NCI-H446 (cell line): ENCODE data around the gene FILIP1.

Source experiments
- DNase-seq, 2 experiments: peaks; one replicate each; lab custom pipeline; 2025; lab: John Stamatoyannopoulos, UW

FILIP1 gene

DNA sequence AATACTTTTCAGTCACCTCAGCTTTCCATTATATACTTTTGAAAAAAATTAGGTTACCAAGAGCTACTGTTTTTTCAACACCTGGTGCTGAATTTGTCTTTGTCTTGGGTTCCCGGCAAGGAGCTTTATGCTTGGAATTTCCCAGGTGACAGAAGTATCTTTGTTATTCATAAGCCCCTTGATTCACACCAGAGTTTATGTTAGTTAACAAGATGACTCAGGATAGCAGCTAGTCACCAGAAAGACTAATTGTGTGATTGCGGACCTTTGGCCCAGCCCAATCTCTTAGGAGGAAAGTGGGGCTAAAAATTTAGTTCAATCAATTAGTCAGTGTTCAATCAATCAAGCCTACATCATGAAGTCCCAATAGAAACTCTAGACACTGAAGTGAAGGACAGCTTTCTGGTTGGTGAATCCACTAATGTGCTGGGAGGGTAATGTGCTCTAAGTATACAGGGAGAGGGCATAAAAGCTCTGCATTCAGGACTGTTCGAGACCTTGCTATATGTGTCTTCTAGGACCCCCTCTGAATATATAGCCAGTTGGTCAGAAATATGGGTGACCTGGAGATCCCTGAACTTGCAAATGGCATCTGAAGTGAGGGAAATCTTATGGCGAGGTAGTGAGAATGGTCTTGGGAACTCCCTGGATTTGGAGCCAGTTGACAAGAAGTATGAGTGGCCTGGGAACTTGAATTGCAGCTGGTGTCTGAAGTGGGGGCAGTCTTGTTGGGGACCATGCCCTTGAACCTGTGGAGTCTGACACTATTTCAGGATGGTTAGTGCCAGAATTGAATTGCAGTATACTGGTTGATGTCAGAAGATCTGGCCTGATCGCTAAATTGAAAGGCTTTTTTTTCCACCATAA lies 225.2 kb downstream of the FILIP1 start:
- DNase-seq = no peak

DNA sequence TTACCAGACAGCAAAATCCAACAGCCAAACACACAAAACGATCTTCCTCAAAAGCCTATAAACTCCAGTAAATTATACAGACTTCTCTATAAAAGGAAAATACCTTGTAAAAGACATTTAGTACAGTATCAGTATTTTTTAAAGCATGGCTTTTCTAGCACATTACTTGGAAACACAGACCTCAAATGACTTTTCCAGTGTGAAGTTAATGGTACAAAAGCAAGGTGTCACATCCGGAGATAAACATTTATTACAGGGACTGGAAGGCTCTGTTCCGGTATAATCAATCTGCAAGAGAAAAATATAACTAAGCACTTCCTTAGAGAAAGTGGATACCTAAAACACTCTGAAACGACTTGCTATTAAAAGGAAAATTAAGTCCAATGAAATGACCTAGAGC lies 226.1 kb downstream of the FILIP1 start:
- no peak for DNase-seq

DNA sequence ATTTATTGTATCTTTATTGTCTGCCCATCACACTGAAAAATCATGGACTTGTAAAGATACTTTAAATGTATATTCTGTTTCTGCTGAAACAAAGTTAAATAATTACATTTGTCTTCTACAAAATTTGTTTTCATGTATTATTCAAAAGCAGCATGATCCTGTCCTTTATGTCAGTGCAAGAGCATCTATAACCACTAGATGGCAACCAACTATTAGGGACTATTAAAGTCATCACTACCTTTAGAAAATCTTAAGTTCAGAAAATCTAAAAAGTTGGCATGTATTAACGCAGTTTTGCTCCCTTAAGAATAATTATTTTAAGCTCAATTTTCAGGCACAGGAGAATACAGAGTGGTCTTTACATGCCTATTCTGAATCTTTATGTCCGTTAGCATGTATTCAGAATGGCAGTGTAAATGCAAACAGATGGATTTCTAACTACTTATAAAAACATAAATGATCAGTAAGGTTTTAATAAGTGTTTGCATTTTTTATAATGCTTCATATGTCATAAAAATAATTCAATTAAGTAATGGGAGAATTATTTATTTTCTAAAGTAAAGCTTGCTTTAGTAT lies 226.8 kb downstream of the FILIP1 start:
- peak in 1 of 2 experiments; percentile 29 for DNase-seq

DNA sequence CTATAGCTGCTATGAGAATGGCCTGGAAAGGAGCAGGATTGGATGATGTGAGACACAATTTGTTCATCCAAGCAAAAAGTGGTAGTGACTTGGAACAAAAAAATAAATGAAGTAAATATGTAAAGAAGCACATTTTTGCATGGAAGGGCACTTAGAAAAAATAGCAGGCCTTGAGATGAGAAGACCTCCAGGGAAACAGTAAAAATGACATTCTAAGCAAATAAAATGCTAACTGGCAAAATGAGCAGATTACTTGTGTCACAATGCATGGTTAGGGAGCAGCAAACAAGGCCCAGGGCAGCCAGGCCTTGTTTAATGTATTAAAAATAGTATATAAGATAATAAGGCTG lies 230.2 kb downstream of the FILIP1 start:
- no peak for DNase-seq

DNA sequence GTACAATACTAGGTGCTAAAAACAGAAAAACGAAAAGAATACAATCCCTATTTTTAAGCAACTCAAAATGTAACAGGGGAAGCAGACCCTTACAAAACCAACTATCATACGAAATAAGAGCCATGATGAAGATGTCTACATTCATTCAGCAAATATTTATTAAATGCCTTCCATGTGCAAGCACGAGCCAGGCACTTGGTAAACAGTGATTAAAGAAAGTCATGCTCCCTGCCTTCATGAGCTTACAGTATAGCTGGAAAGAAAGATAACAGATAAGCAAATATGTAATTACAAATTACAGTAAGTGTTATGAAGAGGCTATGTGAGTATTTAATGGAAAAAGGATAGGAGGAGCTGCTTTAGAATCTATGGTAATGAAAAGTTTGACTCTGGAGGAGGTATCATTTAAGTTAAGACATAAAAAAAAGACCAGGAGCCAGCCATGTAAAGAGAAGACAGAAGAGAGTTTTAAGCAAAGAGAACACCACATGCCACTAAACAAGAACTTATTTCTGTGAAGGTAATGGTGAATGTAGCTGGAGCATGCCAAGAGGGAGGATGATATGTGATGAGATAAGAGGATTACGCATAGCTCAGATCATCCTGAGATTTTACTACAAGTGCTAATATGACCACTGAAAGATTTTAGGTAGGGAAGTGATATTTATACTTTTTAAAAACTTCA lies 230.7 kb downstream of the FILIP1 start:
- no peak for DNase-seq

DNA sequence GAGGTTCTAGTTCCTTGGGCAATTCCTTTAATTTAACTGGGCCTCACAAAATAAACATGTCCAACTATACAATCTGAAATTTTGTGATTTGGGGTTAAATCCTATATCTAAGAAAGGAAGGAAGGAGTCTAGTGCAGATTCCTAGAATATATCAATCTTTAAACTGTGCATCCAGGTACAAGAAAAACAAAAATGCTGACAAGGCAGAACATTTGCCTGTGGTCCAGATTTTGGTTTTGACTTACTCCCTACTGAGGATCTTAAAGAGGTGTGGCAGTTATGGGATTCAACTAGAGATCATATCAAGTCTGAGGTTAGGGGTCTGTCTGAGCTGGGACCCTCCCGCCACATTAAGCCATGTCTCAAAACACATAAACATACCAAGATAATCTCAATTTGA lies 232.3 kb downstream of the FILIP1 start:
- no peak for DNase-seq

DNA sequence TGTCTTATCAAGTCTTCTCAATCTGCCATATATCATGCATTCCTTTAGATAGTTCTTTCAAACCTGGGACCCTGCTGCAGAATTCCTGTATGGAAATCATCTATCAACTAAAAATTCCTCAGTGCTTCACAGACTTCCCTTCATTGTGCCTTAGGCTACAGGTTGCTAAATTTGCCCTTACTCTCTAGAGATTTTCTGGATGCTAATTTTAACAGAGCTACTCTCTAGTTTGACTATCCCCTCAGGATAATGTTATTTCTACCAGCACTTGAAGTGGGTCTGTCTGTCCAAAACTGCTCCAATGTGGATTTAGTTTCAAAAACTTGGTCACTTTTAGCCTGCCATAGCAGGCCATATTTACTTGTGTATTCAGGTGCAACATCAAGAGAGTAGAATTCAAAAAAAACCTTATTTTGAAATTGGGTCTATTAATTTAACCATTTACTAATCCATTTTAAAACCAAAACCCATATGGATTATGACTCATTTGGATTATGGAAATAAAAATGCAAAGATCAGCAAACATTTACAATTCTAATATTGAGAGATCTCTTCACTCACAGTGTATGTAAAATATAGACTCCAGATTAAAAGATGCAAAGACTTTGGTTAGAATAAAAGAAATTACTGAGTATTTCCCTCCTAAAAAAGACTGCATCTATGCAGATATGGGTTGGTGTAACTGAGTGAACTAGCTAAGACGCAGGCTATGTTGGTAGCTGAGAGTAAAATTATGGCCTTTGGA lies 236.1 kb downstream of the FILIP1 start:
- no peak for DNase-seq

DNA sequence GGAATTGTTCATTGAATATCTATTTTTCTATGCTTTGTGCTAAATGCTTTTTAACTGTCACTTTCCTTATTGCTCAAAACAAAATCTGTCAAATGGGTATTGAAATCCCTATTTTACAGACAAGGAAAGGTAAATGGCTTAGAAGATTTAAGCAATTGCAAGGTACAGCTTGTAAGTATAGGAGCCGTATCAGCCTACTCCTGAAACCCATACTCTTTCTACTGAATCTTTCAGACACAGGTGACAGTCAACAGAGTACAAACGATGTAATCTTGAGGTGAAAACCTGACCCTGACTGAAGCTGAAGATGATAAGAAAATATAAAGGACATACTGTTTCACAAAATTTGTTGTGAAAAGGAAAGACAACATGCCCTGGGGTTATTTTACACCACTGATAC lies 243.0 kb downstream of the FILIP1 start:
- no peak for DNase-seq

DNA sequence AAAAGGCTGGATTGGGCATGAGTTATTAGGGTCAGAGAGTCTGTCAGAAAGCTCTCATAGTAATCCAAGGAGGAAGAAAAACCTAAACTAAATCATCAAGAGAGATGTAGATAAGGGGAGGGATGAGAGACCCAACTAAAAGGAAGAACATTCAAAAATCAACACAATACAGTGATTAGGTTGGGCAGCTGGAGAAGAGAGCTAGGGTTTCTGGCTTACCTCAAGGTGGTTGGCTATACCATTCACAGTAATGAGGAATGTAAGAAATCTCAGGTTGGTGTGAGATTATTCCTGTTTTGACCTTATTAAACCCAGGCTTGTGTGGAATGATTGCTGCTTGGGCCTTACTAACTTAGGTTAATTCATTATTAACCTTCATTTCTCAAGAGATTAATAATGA lies 243.8 kb downstream of the FILIP1 start:
- DNase-seq = no peak

DNA sequence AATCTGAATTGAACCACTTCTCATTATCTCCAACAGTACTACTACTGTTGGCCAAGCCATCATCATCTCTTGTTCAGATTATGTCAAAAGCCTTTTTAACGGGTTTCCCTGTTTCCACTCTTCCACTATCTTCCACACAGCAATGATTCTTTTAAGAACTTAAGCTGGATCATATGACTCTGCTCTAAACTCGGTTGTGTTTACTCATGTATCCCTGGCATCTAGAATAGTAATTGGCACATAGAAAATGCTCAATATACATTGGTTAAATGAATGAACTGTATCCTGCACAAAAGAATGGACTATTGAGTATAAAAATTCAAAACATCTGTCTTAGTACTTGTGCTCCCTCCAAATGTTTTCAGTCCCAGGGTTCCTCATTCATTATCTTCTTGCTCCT lies 247.2 kb downstream of the FILIP1 start:
- no peak for DNase-seq

DNA sequence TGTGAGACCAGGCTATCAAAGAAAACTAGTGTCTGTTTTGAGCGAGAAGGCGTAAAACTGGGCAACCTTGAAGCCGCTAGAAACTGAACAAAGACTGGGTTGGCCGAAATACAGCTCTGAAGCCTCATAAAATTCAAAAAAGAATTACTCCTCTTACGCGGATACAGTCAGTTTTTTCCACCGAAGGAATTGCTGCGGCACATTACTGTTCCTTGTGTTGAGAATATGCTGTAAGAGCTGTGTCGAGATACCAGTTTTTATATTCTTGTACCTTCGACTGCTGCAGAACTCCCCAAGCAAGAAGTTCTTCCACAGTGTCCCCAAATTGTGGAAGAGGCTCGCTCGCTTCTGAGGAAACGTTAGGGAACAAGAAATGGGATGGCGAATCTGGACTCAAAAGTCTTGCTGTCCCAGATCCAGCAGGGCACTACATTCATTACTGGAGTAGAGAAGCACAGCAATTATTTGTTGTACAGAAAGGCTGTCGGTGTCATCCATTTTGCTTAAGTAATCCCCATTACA lies 249.5 kb downstream of the FILIP1 start:
- DNase-seq = no peak

DNA sequence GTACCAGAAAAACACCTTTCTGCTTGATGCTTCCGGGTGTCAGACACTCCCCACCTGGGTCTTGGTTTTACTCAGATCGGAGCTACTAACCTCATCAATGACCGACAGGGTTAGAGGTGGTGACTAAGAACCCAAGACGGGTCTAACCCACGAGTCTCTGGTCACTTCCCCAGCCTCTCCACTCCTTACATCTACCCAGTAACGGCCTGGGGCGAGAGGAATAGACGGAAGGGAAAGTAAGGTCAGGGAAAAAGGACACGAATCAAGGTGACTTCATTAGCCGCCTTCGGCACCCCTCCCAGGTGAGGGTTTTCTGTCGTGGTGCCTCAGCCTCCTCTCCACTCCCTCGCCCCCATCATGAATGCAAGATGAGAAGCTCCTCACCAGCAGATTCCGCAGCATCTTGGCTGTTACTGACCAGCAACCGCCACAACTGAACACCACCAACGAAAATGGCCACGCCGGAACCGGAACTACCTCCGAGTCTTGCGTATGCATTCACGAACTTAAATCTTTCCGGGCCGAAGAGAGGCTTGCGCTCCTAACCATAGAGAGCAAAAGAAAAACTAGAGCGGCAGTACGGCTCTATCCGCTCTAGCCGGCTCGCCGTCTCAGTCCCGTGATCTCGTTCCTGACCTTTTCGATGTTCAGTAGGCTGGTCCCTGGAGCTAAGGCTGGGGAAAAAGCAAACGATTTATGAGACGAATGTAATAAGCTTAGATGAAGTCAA lies 250.1 kb downstream of the FILIP1 start, which contains the start of gene COX7A2:
COX7A2 (minus strand) TSS at position 469 of the 730 bp plus-strand sequence; CDS start at position 402, 67 bp downstream.
- peak; percentile 92 to 94 for DNase-seq
